ENCODE results near the gene DYNLT1.
A peak's percentile ranks its signal among the peaks of the same experiment; 100 is the strongest.
"Not testable (repeated sequence)": the region's sequence is repeated elsewhere in the genome, so short reads cannot be mapped to it uniquely, and the experiment has no call there.

Gene DYNLT1

GRCh38 chr6:158622545-158623190, 21.9 kb downstream of the DYNLT1 start:
- DNase-seq (ENCODE audit: low read depth in 3 of 3) = no peak

DNA sequence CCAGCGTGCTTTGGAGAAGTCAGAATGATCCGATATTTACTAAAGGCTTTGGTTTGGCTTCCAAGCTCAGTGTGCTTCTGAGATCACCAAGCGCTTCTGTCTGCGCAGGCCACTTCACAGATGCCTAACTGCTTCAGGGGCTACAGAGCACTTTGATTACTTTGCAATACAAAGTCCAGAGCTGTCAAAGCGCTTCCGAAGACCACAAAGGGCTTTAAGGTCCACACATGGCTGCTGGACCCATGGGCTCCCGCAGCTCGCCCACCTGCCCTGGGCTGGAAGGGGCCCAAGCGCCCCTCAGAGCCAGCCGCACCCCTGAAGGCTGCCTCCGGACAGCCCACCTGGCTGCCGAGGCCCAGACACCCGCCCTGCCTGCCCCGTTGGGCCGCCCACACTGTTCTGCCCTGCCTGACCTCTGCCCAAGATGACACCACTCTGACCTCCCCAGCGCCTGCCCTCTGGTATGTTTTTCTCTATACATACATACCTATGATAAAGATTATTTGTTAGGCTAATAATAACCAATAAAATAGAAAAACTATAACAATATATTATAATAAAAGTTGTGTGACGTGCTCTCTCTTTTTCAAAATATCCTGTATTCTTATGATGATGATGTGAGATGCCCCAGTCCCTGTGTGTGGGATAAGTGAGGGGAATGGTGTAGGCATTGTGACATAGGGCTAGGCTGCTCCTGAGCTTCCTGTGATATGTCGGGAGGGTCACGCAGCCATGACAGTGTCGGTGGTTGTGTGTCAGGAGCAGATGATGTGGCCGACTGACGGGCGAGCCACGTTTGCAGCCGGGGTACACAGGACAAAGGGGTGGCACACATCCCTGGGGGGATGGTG, 22.6 kb downstream of the DYNLT1 start:
- DNase-seq (ENCODE audit: low read depth in 3 of 3) = no peak

GRCh38 chr6:158620963-158621693, 23.4 kb downstream of the DYNLT1 start:
- DNase-seq (ENCODE audit: low read depth in 3 of 3) = no peak

DNA sequence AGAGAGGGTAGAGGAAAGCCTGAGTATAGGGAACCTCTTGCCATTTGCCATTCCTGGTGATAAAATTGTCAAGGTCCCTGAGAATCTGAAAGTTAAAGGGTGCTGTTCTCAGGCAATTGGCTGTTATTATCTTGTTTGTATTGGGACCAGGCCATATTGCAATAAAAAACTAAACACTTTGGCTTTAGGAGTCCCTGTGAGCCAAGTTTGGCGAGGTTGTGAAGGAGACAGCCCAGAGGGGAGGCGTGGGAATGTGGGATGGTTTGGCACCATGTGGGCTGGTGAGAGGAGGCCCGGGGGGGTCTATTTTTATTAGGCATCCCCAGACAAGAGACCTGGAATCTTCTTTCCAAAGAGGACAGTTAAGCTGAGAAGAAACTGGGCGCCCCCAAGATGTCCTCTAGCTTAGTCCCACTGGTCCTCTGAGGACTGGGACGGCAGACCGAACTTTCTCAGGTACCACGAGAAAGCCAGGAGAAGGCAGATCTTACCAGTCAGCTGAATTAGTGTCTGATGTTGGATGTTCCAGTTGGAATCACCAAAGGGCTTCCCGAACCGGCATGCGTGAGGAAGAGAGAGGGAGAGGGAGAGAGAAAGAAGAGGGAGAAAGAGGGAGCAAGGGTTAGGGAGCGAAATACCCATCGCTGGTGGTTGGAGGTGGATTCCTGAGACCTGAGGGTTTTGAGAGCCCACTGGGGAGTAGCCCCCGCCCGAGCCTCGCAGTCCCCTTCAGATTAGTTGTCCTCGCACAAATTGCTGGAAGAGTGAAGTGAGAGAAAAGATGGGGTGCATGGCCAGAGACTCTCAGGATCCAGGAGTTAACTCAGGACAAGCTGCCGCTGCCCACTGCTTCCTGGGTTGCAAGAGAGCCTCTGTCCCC, 24.4 kb downstream of the DYNLT1 start:
- DNase-seq (ENCODE audit: low read depth in 3 of 3) = no peak

DNA sequence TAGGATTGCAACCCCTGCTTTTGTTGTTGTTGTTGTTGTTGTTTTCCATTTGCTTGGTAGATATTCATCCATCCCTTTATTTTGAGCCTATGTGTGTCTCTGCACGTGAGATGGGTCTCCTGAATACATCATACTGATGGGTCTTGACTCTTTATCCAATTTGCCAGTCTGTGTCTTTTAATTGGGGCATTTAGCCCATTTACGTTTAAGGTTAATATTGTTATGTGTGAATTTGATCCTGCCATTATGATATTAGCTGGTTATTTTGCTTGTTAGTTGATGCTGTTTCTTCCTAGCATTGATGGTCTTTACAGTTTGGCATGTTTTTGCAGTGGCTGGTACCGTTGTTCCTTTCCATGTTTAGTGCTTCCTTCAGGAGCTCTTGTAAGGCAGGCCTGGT, 26.3 kb downstream of the DYNLT1 start:
- not testable (repeated sequence) for DNase-seq (ENCODE audit: low read depth in 3 of 3)

GRCh38 chr6:158614606-158615005, 29.9 kb downstream of the DYNLT1 start:
- DNase-seq (ENCODE audit: low read depth in 3 of 3) = not testable (repeated sequence)

DNA sequence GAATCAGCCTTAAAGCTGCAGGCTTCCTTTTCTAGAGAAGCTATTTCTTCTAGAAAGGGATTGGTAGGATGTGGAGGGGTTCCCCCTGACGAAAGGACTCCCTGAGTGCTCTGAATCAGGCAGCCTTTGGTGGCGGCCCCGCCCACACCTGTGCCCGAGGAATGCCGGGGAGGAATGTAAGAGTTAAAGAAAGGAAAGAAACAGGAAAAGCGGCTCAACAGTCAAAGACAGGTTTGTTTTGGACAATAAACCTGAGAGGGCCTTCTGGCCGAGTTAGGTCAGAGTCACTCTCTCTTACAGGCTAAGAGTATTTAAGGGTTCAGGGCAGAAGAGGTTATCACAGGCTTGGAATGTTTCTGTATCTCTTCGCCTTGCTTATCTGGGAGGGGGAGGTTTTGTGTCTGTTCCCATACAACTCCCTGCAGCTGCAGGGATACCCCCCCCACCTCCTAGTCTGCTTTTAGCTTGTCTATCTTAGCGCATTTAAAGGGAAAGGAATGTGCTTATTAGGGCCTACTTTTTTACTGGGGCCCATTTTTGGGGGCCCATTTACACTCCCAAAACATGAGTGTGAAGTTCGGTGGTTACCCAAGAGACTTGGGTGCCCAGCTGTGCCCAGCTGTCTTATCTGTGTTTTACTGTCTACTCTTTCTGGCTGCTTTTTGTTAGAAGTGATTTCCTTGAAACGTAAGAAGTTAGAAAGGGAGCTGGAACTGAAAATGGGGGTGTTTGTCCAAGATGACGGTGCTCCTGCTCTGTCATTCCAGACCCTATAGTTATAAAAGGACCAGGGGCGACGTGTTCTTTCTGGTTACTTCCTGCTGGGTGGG, 32.8 kb downstream of the DYNLT1 start:
- DNase-seq (ENCODE audit: low read depth in 3 of 3) = no peak

- DNase-seq (ENCODE audit: low read depth in 3 of 3) = no peak
Observed at GRCh38 chr6:158611039-158611438, 33.5 kb downstream of the DYNLT1 start.

DNA sequence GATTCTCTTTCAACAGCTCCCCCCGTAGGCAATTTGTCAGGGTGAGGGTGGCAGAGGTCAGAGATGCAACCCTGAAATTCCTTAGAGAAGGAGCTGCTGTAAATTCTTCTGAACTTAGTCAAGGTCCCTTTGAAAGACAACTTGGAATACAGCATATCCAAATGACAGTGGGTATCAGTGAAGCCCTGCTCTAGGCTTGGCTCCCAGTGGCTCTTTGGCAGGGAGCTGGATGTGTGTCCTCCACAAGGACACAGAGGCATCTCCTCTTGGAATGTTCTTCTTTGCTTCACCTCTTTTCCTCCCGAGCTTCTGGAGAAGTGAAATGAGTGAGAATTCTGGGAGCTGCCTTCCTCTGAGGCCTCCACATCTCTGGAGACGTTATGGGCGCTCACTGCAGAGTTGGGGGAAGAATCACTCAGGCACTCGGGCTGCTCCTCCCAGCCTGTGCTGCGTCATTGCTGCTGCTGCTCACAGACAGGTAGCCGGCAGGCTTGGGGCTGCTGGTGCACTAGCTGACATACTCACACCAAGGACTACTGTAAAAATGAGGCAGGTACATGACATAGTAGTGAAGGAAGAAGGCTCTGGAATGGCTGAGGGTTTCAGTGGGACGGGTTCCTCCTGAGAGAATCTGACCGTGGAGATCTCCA, 34.1 kb downstream of the DYNLT1 start:
- no peak for DNase-seq (ENCODE audit: low read depth in 3 of 3)

DNA sequence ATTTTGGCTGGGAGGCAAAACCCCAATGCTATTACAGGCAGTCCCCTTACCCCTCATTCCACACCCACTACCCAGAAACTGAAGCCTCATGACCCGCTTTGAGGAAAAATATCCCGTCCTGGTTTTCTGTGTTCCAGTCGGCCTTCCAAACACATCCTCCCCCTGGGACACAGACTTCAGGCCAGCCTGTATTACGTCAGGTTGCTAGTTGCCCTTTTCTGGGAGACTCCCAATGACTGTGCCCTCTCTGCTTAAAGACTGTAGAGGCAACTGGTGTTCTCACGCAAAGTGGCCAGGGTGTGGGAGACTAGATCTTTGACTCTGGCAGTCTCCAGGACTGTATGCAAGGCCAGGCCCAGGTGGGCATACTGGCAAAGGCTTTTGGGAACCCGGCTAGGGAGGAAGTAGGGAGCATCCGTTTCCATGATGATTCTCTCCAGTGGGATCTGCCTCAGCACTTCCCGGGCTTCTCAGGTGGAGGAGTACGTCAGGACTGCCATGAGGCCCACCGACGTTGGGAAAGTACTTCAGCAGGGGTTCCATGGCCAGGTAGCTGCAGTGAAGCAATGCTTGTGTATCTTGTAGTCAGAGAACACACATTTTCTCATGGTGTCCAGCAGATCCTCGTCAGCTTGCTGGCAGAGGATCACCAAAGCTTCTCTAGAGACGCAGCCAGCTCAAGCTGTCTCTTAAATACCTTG, 34.9 kb downstream of the DYNLT1 start:
- DNase-seq (ENCODE audit: low read depth in 3 of 3) = no peak

DNA sequence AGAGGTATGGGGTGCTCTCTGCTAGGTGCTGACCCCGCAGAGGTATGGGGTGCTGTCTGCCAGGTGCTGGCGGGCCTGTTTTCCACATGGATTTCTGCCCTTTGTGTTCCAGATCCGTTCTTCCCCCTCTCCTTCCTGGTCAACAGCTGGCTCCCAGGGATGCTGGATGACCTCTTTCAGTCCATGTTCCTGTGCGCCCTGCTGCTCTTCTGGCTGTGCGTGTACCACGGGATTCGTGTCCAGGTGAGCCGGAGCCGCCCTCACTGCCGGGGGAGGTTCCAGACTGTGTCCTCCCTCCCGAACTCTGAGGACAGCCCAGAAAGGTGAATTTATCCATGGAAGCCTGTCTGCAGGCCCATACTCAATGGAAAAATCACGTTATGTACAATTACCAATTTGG, 36.3 kb downstream of the DYNLT1 start:
- DNase-seq (ENCODE audit: low read depth in 3 of 3) = no peak

- no peak for DNase-seq (ENCODE audit: low read depth in 3 of 3)
Observed at GRCh38 chr6:158607411-158608170, 37.0 kb downstream of the DYNLT1 start.

GRCh38 chr6:158606935-158607334, 37.6 kb downstream of the DYNLT1 start:
- no peak for DNase-seq (ENCODE audit: low read depth in 3 of 3)

DNA sequence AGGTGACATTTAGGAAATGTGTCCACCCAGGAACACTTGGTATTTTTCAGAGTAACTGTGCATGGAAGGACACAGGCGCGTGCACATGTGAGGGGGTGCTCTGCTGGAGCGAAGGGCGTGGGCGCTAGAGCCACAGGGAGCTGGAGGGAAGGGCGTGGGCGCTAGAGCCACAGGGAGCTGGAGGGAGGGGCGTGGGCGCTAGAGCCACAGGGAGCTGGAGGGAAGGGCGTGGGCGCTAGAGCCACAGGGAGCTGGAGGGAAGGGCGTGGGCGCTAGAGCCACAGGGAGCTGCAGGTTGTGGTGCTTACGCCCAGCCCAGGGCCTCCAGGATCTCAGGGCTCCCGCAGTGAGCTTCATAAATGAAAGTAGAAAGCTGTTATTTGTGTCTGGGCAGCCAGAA, 38.5 kb downstream of the DYNLT1 start:
- DNase-seq (ENCODE audit: low read depth in 3 of 3) = not testable (repeated sequence)

GRCh38 chr6:158605266-158605878, 39.2 kb downstream of the DYNLT1 start:
- DNase-seq (ENCODE audit: low read depth in 3 of 3) = peak; percentile 15 to 27 (median 26)

DNA sequence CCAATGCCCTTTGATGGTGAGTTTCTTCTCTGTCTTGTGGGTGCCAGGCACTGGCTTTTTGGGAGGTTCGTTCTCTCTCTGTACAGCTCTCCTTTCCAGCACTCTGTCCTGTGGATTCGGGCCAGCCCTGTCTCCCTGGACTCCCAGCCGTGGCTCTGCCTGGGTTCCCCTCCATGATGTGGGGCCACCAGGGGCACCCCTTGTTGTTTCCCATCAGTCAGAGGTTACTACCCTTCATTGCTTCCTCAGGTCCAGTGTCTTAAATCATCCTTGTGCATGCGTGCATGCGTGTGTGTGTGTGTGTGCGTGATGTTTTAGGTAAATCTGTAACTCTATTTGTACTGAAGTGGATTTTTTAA, 40.5 kb downstream of the DYNLT1 start:
- DNase-seq (ENCODE audit: low read depth in 3 of 3) = no peak

- no peak for DNase-seq (ENCODE audit: low read depth in 3 of 3)
Observed at GRCh38 chr6:158603261-158604047, 41.1 kb downstream of the DYNLT1 start.

- no peak for DNase-seq (ENCODE audit: low read depth in 3 of 3)
Observed at GRCh38 chr6:158599635-158600034, 44.9 kb downstream of the DYNLT1 start.

All from stimulated activated CD4-positive, alpha-beta T cell treated with anti-CD3 and anti-CD28 coated beads, TNF-alpha, amount 100 ng/mL, for 4 hours (primary cell).